ENCODE data around the gene DCLRE1A. TPM values are rescaled to one million over a fixed set of nuclear protein-coding genes. Genes with fewer than 3 reads are reported as not detected.

Gene DCLRE1A
- total and polyA plus RNA-seq, 9 donors, result 4.4 to 6.6 (median 5.5) TPM

DNA sequence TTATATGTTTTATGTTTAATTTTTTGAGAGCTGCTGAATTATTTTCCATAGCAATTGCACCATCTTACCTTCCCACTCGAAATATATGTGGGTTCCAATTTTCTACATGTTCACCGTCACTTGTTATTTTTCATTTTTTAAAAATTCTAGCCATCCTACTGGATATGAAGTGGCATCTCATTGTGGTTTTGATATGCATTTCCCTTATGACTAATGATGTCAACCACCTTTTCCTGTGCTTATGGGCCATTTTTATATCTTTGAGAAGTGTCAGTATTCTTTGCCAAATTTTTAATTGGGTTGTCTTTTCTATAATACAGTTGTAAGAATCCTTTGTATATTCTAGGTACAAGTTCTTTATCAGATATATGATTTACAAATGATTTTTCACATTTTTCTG lies 28.4 kb upstream of the DCLRE1A start:
- no CpG with 5 or more reads among the region's 2 CpGs for WGBS (ENCODE audit: insufficient coverage)
- peaks cover 3% of the 10 kb centered on the region for H3K36me3 ChIP-seq (ENCODE audit: control insufficient read depth, insufficient read depth, low read length)
- H3K4me3 ChIP-seq (ENCODE audit: low read length), result no peak overlapping the region
- H3K9me3 ChIP-seq (replicated peaks; ENCODE audit: control insufficient read depth, low read depth, low read length), result no peaks in the 10 kb centered on the region
- H3K4me1 ChIP-seq (ENCODE audit: control insufficient read depth, insufficient read depth, low read length), result no peaks in the 10 kb centered on the region
- no peaks in the 10 kb centered on the region for H3K27me3 ChIP-seq (ENCODE audit: control insufficient read depth, insufficient read depth, low read length)
- H3K27ac ChIP-seq (ENCODE audit: low read length), result no peak overlapping the region
- DNase-seq, result no peak

DNA sequence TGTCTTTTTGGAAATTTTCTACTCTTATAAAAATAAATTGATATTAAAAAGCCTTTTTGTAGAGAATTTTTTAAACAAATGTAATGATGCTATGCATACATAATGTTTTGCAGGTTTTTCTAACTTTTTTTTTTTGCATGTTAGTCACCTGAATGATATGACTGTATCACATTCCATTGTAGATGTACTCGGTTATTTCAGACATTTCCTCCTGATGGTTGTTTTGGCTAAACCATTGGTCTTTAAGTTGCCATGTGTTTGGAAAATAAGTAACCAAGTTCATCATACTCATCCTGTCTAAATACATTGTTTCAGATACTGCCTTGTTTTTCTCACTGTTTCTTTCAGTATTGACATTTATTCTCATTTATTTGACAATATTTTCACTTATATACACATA lies 26.4 kb upstream of the DCLRE1A start:
- Histone ChIP-seq H3K4me1 (ENCODE audit: control insufficient read depth, insufficient read depth, low read length) (no peaks in the 10 kb centered on the region), H3K36me3 (ENCODE audit: control insufficient read depth, insufficient read depth, low read length) (no peaks in the 10 kb centered on the region), H3K4me3 (ENCODE audit: low read length) (no peak overlapping the region), H3K9me3 (replicated peaks; ENCODE audit: control insufficient read depth, low read depth, low read length) (no peaks in the 10 kb centered on the region), H3K27ac (ENCODE audit: low read length) (no peak overlapping the region), H3K27me3 (ENCODE audit: control insufficient read depth, insufficient read depth, low read length) (no peaks in the 10 kb centered on the region)
- WGBS (ENCODE audit: insufficient coverage), result no CpG with 5 or more reads among the region's 1 CpG
- DNase-seq, result no peak

DNA sequence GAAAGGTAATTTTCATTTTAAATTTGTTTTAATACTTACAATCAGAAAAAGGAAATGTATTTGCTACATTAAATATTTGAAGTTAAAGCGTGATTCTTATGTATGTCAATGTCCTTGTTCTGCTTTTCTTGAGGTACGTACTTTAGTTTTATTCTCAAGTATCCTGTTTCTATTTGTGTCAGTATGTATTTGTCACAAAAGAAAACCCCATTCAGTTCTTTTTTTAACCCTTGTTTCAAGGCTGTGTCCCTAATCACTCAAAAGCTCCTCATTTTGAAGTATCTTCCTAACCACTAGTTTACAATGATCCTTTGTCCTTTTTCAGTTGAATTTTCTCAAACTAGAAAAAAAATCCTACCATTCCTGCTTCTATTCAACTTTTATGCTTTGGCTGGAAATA lies 25.8 kb upstream of the DCLRE1A start:
- Histone ChIP-seq H3K27ac (ENCODE audit: low read length) (no peak overlapping the region), H3K9me3 (replicated peaks; ENCODE audit: control insufficient read depth, low read depth, low read length) (no peaks in the 10 kb centered on the region), H3K27me3 (ENCODE audit: control insufficient read depth, insufficient read depth, low read length) (no peaks in the 10 kb centered on the region), H3K4me3 (ENCODE audit: low read length) (no peak overlapping the region), H3K4me1 (ENCODE audit: control insufficient read depth, insufficient read depth, low read length) (no peaks in the 10 kb centered on the region), H3K36me3 (ENCODE audit: control insufficient read depth, insufficient read depth, low read length) (no peaks in the 10 kb centered on the region)
- no peak for DNase-seq
- no CpG with 5 or more reads among the region's 2 CpGs for WGBS (ENCODE audit: insufficient coverage)

DNA sequence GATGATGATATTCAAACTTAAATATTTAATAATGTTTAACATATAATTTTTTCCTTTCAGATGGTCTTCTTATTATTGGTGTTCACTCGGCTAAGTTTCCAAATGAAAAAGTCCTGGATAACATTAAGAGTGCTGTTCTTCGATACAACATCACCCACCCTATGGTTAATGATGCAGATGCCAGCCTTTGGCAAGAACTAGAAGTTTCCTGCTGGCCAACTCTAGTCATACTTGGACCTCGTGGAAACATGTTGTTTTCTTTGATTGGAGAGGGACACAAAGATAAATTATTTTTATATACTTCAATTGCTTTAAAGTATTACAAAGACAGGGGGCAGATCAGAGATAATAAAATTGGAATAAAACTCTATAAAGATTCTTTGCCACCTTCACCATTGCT lies 22.6 kb upstream of the DCLRE1A start:
- no CpG with 5 or more reads among the region's 3 CpGs for WGBS (ENCODE audit: insufficient coverage)
- Histone ChIP-seq H3K4me3 (ENCODE audit: low read length) (no peak overlapping the region), H3K4me1 (ENCODE audit: control insufficient read depth, insufficient read depth, low read length) (no peaks in the 10 kb centered on the region), H3K9me3 (replicated peaks; ENCODE audit: control insufficient read depth, low read depth, low read length) (peaks cover 20% of the 10 kb centered on the region), H3K36me3 (ENCODE audit: control insufficient read depth, insufficient read depth, low read length) (no peaks in the 10 kb centered on the region), H3K27ac (ENCODE audit: low read length) (no peak overlapping the region), H3K27me3 (ENCODE audit: control insufficient read depth, insufficient read depth, low read length) (no peaks in the 10 kb centered on the region)
- DNase-seq, result no peak

DNA sequence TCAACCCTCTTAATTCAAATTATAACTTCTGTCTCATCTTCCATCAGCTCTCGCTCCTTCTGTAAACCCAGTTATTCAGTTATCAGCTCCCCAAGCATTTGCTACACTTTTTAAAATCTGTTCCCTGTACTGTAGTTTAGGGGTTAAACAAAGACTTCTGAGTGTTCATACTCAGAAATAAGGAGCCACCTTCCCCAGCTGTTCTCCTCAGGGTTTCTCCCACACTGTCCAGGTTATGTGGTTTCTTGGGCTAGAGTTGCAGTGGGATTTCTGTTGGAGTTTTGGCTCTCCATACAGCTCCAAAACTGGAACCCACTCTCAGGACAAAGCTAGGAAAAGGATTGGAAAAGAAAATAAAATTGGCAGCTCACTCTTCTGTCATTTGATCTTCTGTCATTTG lies 21.3 kb upstream of the DCLRE1A start:
- no peak overlapping the region for H3K27ac ChIP-seq (ENCODE audit: low read length)
- peaks cover 20% of the 10 kb centered on the region for H3K9me3 ChIP-seq (replicated peaks; ENCODE audit: control insufficient read depth, low read depth, low read length)
- no peak for DNase-seq
- no peak overlapping the region for H3K4me3 ChIP-seq (ENCODE audit: low read length)
- no CpG with 5 or more reads among the region's 1 CpG for WGBS (ENCODE audit: insufficient coverage)
- H3K36me3 ChIP-seq (ENCODE audit: control insufficient read depth, insufficient read depth, low read length), result peaks cover 3% of the 10 kb centered on the region
- no peaks in the 10 kb centered on the region for H3K4me1 ChIP-seq (ENCODE audit: control insufficient read depth, insufficient read depth, low read length)
- no peaks in the 10 kb centered on the region for H3K27me3 ChIP-seq (ENCODE audit: control insufficient read depth, insufficient read depth, low read length)

DNA sequence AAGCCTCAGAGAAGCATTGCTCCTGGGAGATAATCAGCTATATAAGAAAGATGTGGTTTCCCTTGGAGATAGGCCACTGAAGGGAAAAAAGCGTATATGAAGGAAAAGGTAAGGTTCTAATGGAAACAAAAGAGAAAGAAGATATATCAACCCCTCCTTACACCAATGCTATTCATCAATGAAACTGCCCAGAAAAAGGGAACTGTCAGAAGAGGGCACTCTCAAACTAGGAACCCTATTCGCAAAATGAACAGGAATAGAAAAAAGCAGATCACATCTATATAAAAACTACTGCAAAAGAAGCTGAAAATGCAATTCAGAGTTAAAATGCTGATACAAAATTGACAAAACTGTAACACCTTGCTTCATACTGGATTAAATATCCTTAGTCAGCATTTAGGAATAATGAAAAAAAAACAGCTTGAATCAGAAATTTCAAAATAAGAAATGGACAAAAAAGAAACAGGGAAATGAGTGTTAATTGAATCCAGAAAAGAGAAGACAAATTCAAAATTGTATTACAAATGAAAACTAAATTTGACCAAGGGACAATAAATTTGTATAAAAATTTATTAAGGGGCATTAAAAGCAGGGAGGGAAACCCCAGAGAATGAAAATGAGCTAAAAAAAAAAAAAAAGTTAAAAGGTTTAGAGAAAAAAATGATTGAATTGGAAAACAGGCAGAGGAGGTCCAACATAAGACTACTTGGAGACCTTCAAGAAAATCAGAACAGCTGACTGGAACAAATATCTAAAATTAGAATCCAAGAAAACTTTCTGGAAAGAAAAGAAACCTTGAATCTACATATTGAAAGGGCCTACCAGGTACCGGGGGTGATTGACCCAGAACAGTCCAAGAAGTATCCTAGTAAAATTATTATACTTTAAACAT lies 18.5 kb upstream of the DCLRE1A start:
- Histone ChIP-seq H3K27me3 (ENCODE audit: control insufficient read depth, insufficient read depth, low read length) (no peaks in the 10 kb centered on the region), H3K9me3 (replicated peaks; ENCODE audit: control insufficient read depth, low read depth, low read length) (peaks cover 20% of the 10 kb centered on the region), H3K4me1 (ENCODE audit: control insufficient read depth, insufficient read depth, low read length) (no peaks in the 10 kb centered on the region), H3K36me3 (ENCODE audit: control insufficient read depth, insufficient read depth, low read length) (peaks cover 8% of the 10 kb centered on the region), H3K27ac (ENCODE audit: low read length) (no peak overlapping the region), H3K4me3 (ENCODE audit: low read length) (no peak overlapping the region)
- no CpG with 5 or more reads among the region's 3 CpGs for WGBS (ENCODE audit: insufficient coverage)
- DNase-seq, result no peak

DNA sequence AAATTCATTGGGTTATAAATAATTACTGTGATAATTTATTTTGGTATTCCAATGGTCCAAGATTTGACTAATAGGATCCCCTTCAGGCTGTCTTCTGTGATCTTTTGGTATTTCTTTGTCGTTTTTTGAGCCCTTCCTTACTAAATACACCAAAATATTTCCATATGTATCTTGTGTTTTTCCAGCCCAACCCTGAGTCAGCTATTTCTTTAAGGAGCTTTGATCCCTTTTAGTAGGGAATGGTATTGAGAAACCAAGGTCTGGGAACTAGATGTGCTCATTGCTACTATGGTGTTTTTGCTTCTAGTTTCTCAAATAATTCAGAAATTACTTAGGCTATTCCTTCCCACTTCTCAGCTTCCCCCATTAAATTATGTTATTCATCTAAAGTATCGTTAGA lies 15.9 kb upstream of the DCLRE1A start:
- peaks cover 11% of the 10 kb centered on the region for H3K36me3 ChIP-seq (ENCODE audit: control insufficient read depth, insufficient read depth, low read length)
- no peak for DNase-seq
- H3K4me3 ChIP-seq (ENCODE audit: low read length), result no peak overlapping the region
- peaks cover 20% of the 10 kb centered on the region for H3K9me3 ChIP-seq (replicated peaks; ENCODE audit: control insufficient read depth, low read depth, low read length)
- no CpG with 5 or more reads among the region's 2 CpGs for WGBS (ENCODE audit: insufficient coverage)
- H3K27me3 ChIP-seq (ENCODE audit: control insufficient read depth, insufficient read depth, low read length), result no peaks in the 10 kb centered on the region
- H3K4me1 ChIP-seq (ENCODE audit: control insufficient read depth, insufficient read depth, low read length), result no peaks in the 10 kb centered on the region
- no peak overlapping the region for H3K27ac ChIP-seq (ENCODE audit: low read length)

DNA sequence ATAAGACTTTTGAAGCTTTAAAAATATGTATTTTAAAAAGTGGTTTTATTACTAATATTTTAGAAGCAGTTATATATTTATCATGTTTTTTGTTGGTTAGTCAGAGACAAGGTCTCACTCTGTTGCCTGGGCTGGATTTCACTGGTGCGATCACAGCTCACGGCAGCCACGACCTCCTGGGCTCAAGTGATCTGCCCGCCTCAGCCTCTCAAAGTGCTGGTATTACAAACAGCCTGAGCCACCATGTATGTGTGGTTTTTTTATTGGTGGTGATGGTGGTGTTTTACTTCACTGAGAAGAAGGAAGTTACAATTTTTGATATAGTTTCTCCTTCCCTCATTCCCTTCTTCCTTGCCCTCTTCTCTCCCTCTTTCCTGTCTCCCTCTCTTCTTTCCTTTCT lies 14.0 kb upstream of the DCLRE1A start:
- H3K9me3 ChIP-seq (replicated peaks; ENCODE audit: control insufficient read depth, low read depth, low read length), result peaks cover 12% of the 10 kb centered on the region
- H3K27ac ChIP-seq (ENCODE audit: low read length), result no peak overlapping the region
- 91% methylated on average over 4 of the region's 4 CpGs for WGBS (ENCODE audit: insufficient coverage)
- H3K4me1 ChIP-seq (ENCODE audit: control insufficient read depth, insufficient read depth, low read length), result no peaks in the 10 kb centered on the region
- no peaks in the 10 kb centered on the region for H3K27me3 ChIP-seq (ENCODE audit: control insufficient read depth, insufficient read depth, low read length)
- peaks cover 13% of the 10 kb centered on the region for H3K36me3 ChIP-seq (ENCODE audit: control insufficient read depth, insufficient read depth, low read length)
- H3K4me3 ChIP-seq (ENCODE audit: low read length), result no peak overlapping the region
- DNase-seq, result no peak

DNA sequence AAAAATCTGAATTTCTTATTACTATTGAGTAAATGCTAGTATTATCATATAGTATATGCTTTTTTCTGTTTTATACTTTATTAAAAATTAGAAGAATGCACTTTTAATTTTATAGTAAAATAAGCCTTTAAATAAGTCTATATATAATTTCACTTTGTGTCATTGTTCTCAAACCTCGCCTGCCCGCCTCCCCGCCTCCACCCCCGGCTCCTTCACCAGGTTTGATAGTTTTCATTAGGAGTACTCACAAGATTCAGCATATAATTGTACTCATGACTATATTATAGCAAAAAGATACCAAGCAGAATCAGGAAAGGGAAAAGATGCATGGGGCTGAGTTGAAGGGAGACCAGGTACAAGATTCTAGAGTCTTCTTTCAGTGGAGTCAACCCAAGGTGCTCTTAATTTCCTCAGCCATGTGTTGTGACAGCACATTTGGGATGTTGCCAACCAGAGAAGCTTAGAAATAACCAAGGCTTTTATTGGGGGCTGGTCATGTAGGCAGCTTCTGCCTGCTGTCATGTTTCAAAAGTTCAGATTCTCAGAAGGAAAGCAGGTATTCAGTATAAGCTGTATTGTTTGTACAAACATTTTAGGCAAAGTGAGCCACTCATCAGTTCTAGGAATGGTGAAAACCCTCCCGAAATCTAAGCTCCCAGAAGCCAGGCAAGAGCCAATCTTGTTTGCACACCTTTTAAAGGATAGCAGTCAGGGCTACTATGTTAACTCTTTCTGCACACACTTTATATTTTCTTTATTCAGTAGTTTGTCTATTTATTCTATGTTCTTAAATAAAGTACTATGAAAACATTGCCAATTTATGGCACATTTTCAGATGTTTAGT lies 12.9 kb upstream of the DCLRE1A start:
- no peak overlapping the region for H3K4me3 ChIP-seq (ENCODE audit: low read length)
- WGBS (ENCODE audit: insufficient coverage), result no CpG with 5 or more reads among the region's 5 CpGs
- H3K36me3 ChIP-seq (ENCODE audit: control insufficient read depth, insufficient read depth, low read length), result peaks cover 15% of the 10 kb centered on the region
- peaks cover 2% of the 10 kb centered on the region for H3K9me3 ChIP-seq (replicated peaks; ENCODE audit: control insufficient read depth, low read depth, low read length)
- H3K27me3 ChIP-seq (ENCODE audit: control insufficient read depth, insufficient read depth, low read length), result no peaks in the 10 kb centered on the region
- H3K4me1 ChIP-seq (ENCODE audit: control insufficient read depth, insufficient read depth, low read length), result no peaks in the 10 kb centered on the region
- DNase-seq, result no peak
- H3K27ac ChIP-seq (ENCODE audit: low read length), result no peak overlapping the region

DNA sequence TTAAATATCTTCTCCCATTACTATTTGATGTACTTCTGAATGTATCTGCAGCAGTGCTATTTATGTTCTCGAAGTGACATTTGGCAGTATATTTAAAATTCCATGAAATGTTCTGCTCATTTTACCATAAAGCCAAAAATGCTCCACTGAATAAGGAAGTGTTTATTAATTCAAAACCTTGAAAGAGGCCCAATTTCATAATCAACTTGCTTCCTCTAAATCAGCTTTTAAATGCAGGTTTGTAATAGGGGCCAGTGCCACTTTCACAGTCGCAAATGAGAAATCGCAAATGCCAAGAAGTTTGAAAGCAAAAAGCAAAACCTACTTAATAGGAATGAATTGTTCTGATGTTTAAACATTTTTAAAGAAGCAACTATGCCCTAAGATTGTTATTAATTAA lies 12.0 kb upstream of the DCLRE1A start:
- Histone ChIP-seq H3K27ac (ENCODE audit: low read length) (no peak overlapping the region), H3K4me3 (ENCODE audit: low read length) (no peak overlapping the region), H3K36me3 (ENCODE audit: control insufficient read depth, insufficient read depth, low read length) (peaks cover 17% of the 10 kb centered on the region), H3K4me1 (ENCODE audit: control insufficient read depth, insufficient read depth, low read length) (no peaks in the 10 kb centered on the region), H3K9me3 (replicated peaks; ENCODE audit: control insufficient read depth, low read depth, low read length) (no peaks in the 10 kb centered on the region), H3K27me3 (ENCODE audit: control insufficient read depth, insufficient read depth, low read length) (no peaks in the 10 kb centered on the region)
- DNase-seq, result no peak
- no CpG with 5 or more reads among the region's 3 CpGs for WGBS (ENCODE audit: insufficient coverage)
